ENCODE measurements around the gene TRIM62. TPM values are rescaled to one million over a fixed set of nuclear protein-coding genes. Genes with fewer than 3 reads are reported as not detected.

TRIM62 gene
- total RNA-seq, 4 donors from 2014 or later = 4.0 to 9.0 (median 5.5) TPM

GRCh38 chr1:33150522-33150921 lies 31.3 kb downstream of the TRIM62 start:
- H3K4me3 ChIP-seq = no peak overlapping the region
- no peak for ATAC-seq
- no peak overlapping the region for H3K27ac ChIP-seq
- TF ChIP-seq EP300 (IDR thresholded peaks at IDR 0.05) (no peak), POLR2AphosphoS5 (IDR thresholded peaks at IDR 0.05) (no peak), POLR2A (IDR thresholded peaks at IDR 0.05) (no peak), CTCF (IDR thresholded peaks at IDR 0.05) (no peak)
- H3K4me1 ChIP-seq = peaks cover 0 to 34% (median 4%) of the 10 kb centered on the region in 3 donors
- no peaks in the 10 kb centered on the region for H3K27me3 ChIP-seq
- H3K9me3 ChIP-seq = no peaks in the 10 kb centered on the region
- WGBS, 2 donors (ENCODE audit: low coverage in 1 of 2) = 97 to 100% methylated on average over 1 to 3 of the region's 4 CpGs
- peaks cover 0 to 52% of the 10 kb centered on the region in 2 donors for H3K36me3 ChIP-seq

GRCh38 chr1:33149453-33150190 lies 32.2 kb downstream of the TRIM62 start:
- Histone ChIP-seq H3K36me3 (peaks cover 0 to 59% of the 10 kb centered on the region in 2 donors), H3K27ac (no peak overlapping the region), H3K4me1 (peaks cover 0 to 34% (median 4%) of the 10 kb centered on the region in 3 donors)

GRCh38 chr1:33148615-33149014 lies 33.2 kb downstream of the TRIM62 start:
- 72 to 100% methylated on average over 3 of the region's 3 CpGs for WGBS, 2 donors (ENCODE audit: low coverage in 1 of 2)
- no peaks in the 10 kb centered on the region for H3K27me3 ChIP-seq
- no peak for ATAC-seq
- H3K27ac ChIP-seq = no peak overlapping the region
- H3K4me3 ChIP-seq = no peak overlapping the region
- H3K9me3 ChIP-seq = no peaks in the 10 kb centered on the region
- no peak for TF ChIP-seq CTCF (IDR thresholded peaks at IDR 0.05)
- TF ChIP-seq POLR2AphosphoS5 (IDR thresholded peaks at IDR 0.05) = no peak
- no peak for TF ChIP-seq EP300 (IDR thresholded peaks at IDR 0.05)
- no peak for TF ChIP-seq POLR2A (IDR thresholded peaks at IDR 0.05)
- peaks cover 0 to 56% of the 10 kb centered on the region in 2 donors for H3K36me3 ChIP-seq
- H3K4me1 ChIP-seq = peaks cover 0 to 29% (median 4%) of the 10 kb centered on the region in 3 donors

More at GRCh38 chr1:33149453-33150190, 32.2 kb downstream of the TRIM62 start:
- TF ChIP-seq EP300 (IDR thresholded peaks at IDR 0.05) = no peak
- ATAC-seq = no peak
- no peaks in the 10 kb centered on the region for H3K9me3 ChIP-seq
- 88 to 96% methylated on average over 1 to 4 of the region's 7 CpGs for WGBS, 2 donors (ENCODE audit: low coverage in 1 of 2)
- no peaks in the 10 kb centered on the region for H3K27me3 ChIP-seq
- H3K4me3 ChIP-seq = no peak overlapping the region

- H3K27ac ChIP-seq = no peak overlapping the region
- no peaks in the 10 kb centered on the region for H3K9me3 ChIP-seq
- H3K4me1 ChIP-seq = peaks cover 0 to 29% (median 8%) of the 10 kb centered on the region in 3 donors
- 79% methylated on average over 3 of the region's 3 CpGs; no CpG with 5 or more reads in 1 of the 2 donors for WGBS, 2 donors (ENCODE audit: low coverage in 1 of 2)
- ATAC-seq = no peak
- peaks cover 0 to 56% of the 10 kb centered on the region in 2 donors for H3K36me3 ChIP-seq
- no peak overlapping the region for H3K4me3 ChIP-seq
- no peaks in the 10 kb centered on the region for H3K27me3 ChIP-seq
- no peak for TF ChIP-seq POLR2A (IDR thresholded peaks at IDR 0.05)
- no peak for TF ChIP-seq CTCF (IDR thresholded peaks at IDR 0.05)
- no peak for TF ChIP-seq EP300 (IDR thresholded peaks at IDR 0.05)
- TF ChIP-seq POLR2AphosphoS5 (IDR thresholded peaks at IDR 0.05) = no peak
Observed at GRCh38 chr1:33147997-33148314, 33.9 kb downstream of the TRIM62 start.

DNA sequence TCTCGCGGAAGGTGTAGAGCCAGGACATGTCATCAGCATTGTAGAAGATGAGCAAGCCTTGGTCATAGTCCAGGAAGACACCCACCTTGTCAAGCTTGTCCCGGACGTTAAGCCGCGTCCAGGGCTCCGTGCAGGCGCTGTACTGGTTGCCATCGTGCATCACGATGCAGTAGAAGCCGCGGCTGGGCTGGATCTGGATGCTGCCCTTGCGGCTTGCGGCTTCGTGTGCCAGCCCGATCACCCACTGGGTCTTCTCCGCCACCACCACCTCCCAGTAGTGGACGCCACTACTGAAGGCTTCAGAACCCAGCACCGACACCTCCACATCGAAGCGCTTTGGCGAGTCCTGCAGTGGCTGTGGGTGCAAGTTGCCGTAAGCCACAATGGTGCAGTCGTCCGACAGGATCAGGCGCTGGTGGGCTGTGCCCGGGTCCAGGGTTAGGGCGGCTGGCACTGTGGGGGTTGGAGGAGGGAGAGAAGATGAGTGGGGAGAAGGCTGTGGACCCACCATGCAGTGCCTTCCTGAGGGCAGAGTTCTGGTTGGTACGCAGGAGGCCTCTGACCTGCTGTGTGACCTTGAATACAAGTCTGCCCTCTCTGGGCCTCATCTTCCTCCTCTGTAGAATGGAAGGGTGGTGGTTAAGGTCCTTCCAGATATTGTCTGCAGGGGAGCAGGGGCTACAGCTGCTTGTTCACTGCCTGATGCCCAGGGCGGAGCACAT lies 34.4 kb downstream of the TRIM62 start:
- TF ChIP-seq POLR2AphosphoS5 (IDR thresholded peaks at IDR 0.05) (no peak), EP300 (IDR thresholded peaks at IDR 0.05) (no peak), CTCF (IDR thresholded peaks at IDR 0.05) (no peak), POLR2A (IDR thresholded peaks at IDR 0.05) (no peak)
- Histone ChIP-seq H3K9me3 (no peaks in the 10 kb centered on the region), H3K36me3 (peaks cover 0 to 56% of the 10 kb centered on the region in 2 donors), H3K4me3 (no peak overlapping the region), H3K27me3 (no peaks in the 10 kb centered on the region), H3K4me1 (peaks cover 0 to 29% (median 9%) of the 10 kb centered on the region in 3 donors), H3K27ac (no peak overlapping the region)
- WGBS, 2 donors (ENCODE audit: low coverage in 1 of 2) = 94 to 100% methylated on average over 2 to 15 of the region's 30 CpGs
- no peak for ATAC-seq

All from gastroesophageal sphincter (tissue), 4 donors.